Upper lobe of left lung (tissue), 6 donors: ENCODE measurements around the gene DMD. TPM values are rescaled to one million over a fixed set of nuclear protein-coding genes. Genes with fewer than 3 reads are reported as not detected.
"Not testable (repeated sequence)": the region's sequence is repeated elsewhere in the genome, so short reads cannot be mapped to it uniquely, and the experiment has no call there.

Experiments used
- ATAC-seq, 2 donors: fragments of 200-7000 bp; cut with Tn5 transposase; one replicate each; pipeline ENCODE4 v1.9.1; 2022; ENCODE audit warnings: mild to moderate bottlenecking in 2 of 2, moderate library complexity in 2 of 2; ENCODE audit not compliant: low FRiP score in 2 of 2
- DNase-seq, 2 donors: peaks; one replicate each; pipeline ENCODE4 v3.0.0-alpha.2; 2019 to 2020
- H3K27ac ChIP-seq, 4 donors: fragments of 200-600 bp; sonication (generic); one replicate each; pipeline ENCODE4 v1.5.1; 2016 to 2019
- H3K27me3 ChIP-seq, 4 donors: fragments of 200-600 bp; sonication (generic); one replicate each; pipeline ENCODE4 v1.5.1; 2017 to 2019
- H3K36me3 ChIP-seq, 4 donors: fragments of 200-600 bp; sonication (generic); one replicate each; pipeline ENCODE4 v1.5.1; 2016 to 2019
- H3K4me1 ChIP-seq, 4 donors: fragments of 200-600 bp; sonication (generic); one replicate each; pipeline ENCODE4 v1.5.1; 2018 to 2019
- H3K4me3 ChIP-seq, 4 donors: fragments of 200-600 bp; sonication (generic); one replicate each; pipeline ENCODE4 v1.5.1; 2017 to 2019; ENCODE audit warnings: mild to moderate bottlenecking in 2 of 4, moderate library complexity in 1 of 4
- H3K9me3 ChIP-seq, 4 donors: fragments of 200-600 bp; sonication (generic); one replicate each; pipeline ENCODE4 v1.5.1; 2018 to 2019
- EP300 ChIP-seq, 4 donors: sonication (generic); formaldehyde crosslinking; IDR thresholded peaks; one replicate each; pipeline ENCODE4 v1.5.1; 2017; ENCODE audit warnings: antibody characterized with exemption in 4 of 4, control low read depth in 2 of 4
- POLR2A ChIP-seq, 4 donors: fragments of 450-650 bp; IDR thresholded peaks; one replicate each; pipeline ENCODE4 v1.5.1; 2016 to 2017; ENCODE audit warnings: antibody characterized with exemption in 4 of 4, mild to moderate bottlenecking in 2 of 4
- POLR2AphosphoS5 ChIP-seq, 2 donors: sonication (generic); formaldehyde crosslinking; IDR thresholded peaks; one replicate each; pipeline ENCODE4 v1.5.1; 2017; ENCODE audit warnings: antibody characterized with exemption in 2 of 2
- WGBS, 2 donors: methylation state at CpG; one replicate each; pipeline ENCODE4 v1.1.5; 2017 to 2018; 5-methylcytosine and 5-hydroxymethylcytosine counted together
- total RNA-seq, 6 donors: library from RNA; depleted of rRNA in 4 of 6; stranded (reverse); fragments of >200 nt in 4 of 6; gene quantifications; one replicate each; pipeline versions ENCODE4 v1.1.0 to v1.2.1, GENCODE V29; 2016 to 2021
- TF ChIP-seq, protein P1 (sequence below), 6 experiments: fragments of 450-650 bp in 4 of 6; fragments of 200-600 bp in 2 of 6; sonication (generic) in 2 of 6; IDR thresholded peaks; one replicate each; pipeline ENCODE4 v1.5.1; 2016 to 2019; ENCODE audit warnings: antibody characterized with exemption in 6 of 6
- donor health status: DM: no; HTN: no; CAD: no; lungs with moderate emphysema.
- donor health status: DM: no; HTN: yes; CAD: no; lungs with severe emphysema.

Gene DMD
- total RNA-seq, 6 donors from 2014 or later = 12.5 to 37.0 (median 24.0) TPM

GRCh38 chrX:32269866-32270265 lies 941.5 kb downstream of the DMD start:
- ATAC-seq = no peak
- Histone ChIP-seq H3K9me3 (peaks cover 0 to 7% (median 0%) of the 10 kb centered on the region in 4 donors), H3K4me1 (no peaks in the 10 kb centered on the region), H3K27me3 (no peaks in the 10 kb centered on the region), H3K4me3 (no peak overlapping the region), H3K27ac (no peak overlapping the region), H3K36me3 (no peaks in the 10 kb centered on the region)
- DNase-seq = no peak
- no peak for TF ChIP-seq EP300 (IDR thresholded peaks at IDR 0.05)
- no peak for TF ChIP-seq POLR2A (IDR thresholded peaks at IDR 0.05)
- TF ChIP-seq POLR2AphosphoS5 (IDR thresholded peaks at IDR 0.05) = no peak
- TF ChIP-seq, protein P1, sequence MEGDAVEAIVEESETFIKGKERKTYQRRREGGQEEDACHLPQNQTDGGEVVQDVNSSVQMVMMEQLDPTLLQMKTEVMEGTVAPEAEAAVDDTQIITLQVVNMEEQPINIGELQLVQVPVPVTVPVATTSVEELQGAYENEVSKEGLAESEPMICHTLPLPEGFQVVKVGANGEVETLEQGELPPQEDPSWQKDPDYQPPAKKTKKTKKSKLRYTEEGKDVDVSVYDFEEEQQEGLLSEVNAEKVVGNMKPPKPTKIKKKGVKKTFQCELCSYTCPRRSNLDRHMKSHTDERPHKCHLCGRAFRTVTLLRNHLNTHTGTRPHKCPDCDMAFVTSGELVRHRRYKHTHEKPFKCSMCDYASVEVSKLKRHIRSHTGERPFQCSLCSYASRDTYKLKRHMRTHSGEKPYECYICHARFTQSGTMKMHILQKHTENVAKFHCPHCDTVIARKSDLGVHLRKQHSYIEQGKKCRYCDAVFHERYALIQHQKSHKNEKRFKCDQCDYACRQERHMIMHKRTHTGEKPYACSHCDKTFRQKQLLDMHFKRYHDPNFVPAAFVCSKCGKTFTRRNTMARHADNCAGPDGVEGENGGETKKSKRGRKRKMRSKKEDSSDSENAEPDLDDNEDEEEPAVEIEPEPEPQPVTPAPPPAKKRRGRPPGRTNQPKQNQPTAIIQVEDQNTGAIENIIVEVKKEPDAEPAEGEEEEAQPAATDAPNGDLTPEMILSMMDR (IDR thresholded peaks at IDR 0.05) = no peak

- Histone ChIP-seq H3K36me3 (no peaks in the 10 kb centered on the region), H3K27ac (no peak overlapping the region), H3K27me3 (no peaks in the 10 kb centered on the region), H3K4me3 (no peak overlapping the region), H3K9me3 (peaks cover 0 to 17% (median 0%) of the 10 kb centered on the region in 4 donors), H3K4me1 (no peaks in the 10 kb centered on the region)
- ATAC-seq (no peak), DNase-seq (no peak)
- TF ChIP-seq EP300 (IDR thresholded peaks at IDR 0.05) (no peak), POLR2A (IDR thresholded peaks at IDR 0.05) (no peak), POLR2AphosphoS5 (IDR thresholded peaks at IDR 0.05) (no peak)
- TF ChIP-seq, protein P1 (IDR thresholded peaks at IDR 0.05) = no peak
- 43 to 80% methylated on average over 1 to 3 of the region's 3 CpGs for WGBS, 2 donors
Measured at GRCh38 chrX:32268207-32268606, 943.1 kb downstream of the DMD start.

DNA sequence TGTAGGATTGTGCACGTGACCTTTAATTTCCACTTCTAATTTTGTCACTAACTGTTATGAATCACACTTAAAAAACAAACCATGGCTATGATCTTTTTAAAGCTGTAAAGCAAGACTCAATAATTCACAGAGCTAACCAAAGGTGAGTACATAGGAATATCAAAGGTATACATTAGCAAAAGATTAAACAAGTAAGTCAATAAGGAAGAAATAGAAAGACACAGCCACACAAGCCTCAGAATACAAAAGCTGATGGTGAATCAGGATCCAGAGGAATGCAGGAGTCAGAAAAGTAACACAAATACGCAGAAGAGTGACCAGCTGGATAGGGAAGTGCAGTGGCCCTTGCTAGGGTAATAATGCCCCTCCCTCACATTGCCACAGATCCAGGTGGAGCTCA lies 943.6 kb downstream of the DMD start:
- no peak overlapping the region for H3K27ac ChIP-seq
- ATAC-seq (no peak), DNase-seq (no peak)
- no peak overlapping the region for H3K4me3 ChIP-seq
- H3K9me3 ChIP-seq = peaks cover 0 to 17% (median 0%) of the 10 kb centered on the region in 4 donors
- H3K27me3 ChIP-seq = no peaks in the 10 kb centered on the region
- H3K4me1 ChIP-seq = no peaks in the 10 kb centered on the region
- 61 to 78% methylated on average over 1 to 2 of the region's 2 CpGs for WGBS, 2 donors
- TF ChIP-seq, protein P1 (IDR thresholded peaks at IDR 0.05) = no peak
- TF ChIP-seq POLR2A (IDR thresholded peaks at IDR 0.05) = no peak
- TF ChIP-seq EP300 (IDR thresholded peaks at IDR 0.05) = no peak
- TF ChIP-seq POLR2AphosphoS5 (IDR thresholded peaks at IDR 0.05) = no peak
- H3K36me3 ChIP-seq = no peaks in the 10 kb centered on the region

GRCh38 chrX:32246675-32247074 lies 964.7 kb downstream of the DMD start:
- not testable (repeated sequence) for DNase-seq, H3K4me1 ChIP-seq, ATAC-seq, H3K36me3 ChIP-seq, H3K27me3 ChIP-seq, H3K27ac ChIP-seq, H3K9me3 ChIP-seq, H3K4me3 ChIP-seq
- TF ChIP-seq, protein P1 (IDR thresholded peaks at IDR 0.05) = peak in 3 of 6 experiments; percentile 12 to 32 (median 24)
- 21 to 36% methylated on average over 3 to 4 of the region's 4 CpGs for WGBS, 2 donors

GRCh38 chrX:32195611-32196010 lies 1015.7 kb downstream of the DMD start:
- 27 to 68% methylated on average over 2 of the region's 2 CpGs for WGBS, 2 donors
- Histone ChIP-seq H3K9me3 (no peaks in the 10 kb centered on the region), H3K4me3 (no peak overlapping the region), H3K36me3 (no peaks in the 10 kb centered on the region), H3K27me3 (no peaks in the 10 kb centered on the region), H3K4me1 (no peaks in the 10 kb centered on the region), H3K27ac (no peak overlapping the region)
- no peak for TF ChIP-seq POLR2A (IDR thresholded peaks at IDR 0.05)
- TF ChIP-seq POLR2AphosphoS5 (IDR thresholded peaks at IDR 0.05) = no peak
- TF ChIP-seq EP300 (IDR thresholded peaks at IDR 0.05) = no peak
- TF ChIP-seq, protein P1 (IDR thresholded peaks at IDR 0.05) = no peak
- no peak for ATAC-seq
- DNase-seq = no peak
